SK-N-MC (cell line): ENCODE results near the gene KLK13.

ENCODE experiments used
- DNase-seq: peaks from one replicate; pipeline ENCODE4 v3.0.0-alpha.2; 2011; ENCODE audit warnings: low read depth, low spot score
- H3K27ac ChIP-seq: fragments of 200-600 bp; sonication (generic); 2 replicates; pipeline ENCODE4 v1.5.1; 2016; ENCODE audit warnings: mixed run types
- H3K36me3 ChIP-seq: fragments of 200-600 bp; sonication (generic); 2 replicates; pipeline ENCODE4 v1.6.1; 2017; ENCODE audit warnings: antibody characterized with exemption, low read length, mixed read lengths; ENCODE audit not compliant: insufficient read depth
- H3K4me3 ChIP-seq: fragments of 200-600 bp; sonication (generic); 2 replicates; pipeline ENCODE4 v1.5.1; 2016
- H3K9ac ChIP-seq: fragments of 200-600 bp; sonication (generic); 2 replicates; pipeline ENCODE4 v1.8.0; 2017; ENCODE audit warnings: mixed run types, mixed read lengths; ENCODE audit not compliant: insufficient read length
- H3K9me3 ChIP-seq: fragments of 200-600 bp; sonication (generic); 2 replicates; pipeline ENCODE4 v1.6.1; 2017; ENCODE audit warnings: low read depth, mild to moderate bottlenecking, antibody characterized with exemption, low read length, moderate library complexity, mixed read lengths
- EZH2 ChIP-seq: fragments of 200-600 bp; sonication (generic); IDR thresholded peaks from one replicate; pipeline ENCODE4 v1.6.1; 2017; ENCODE audit warnings: antibody characterized with exemption
- FOXP2 ChIP-seq: optimal IDR thresholded peaks from 2 replicates; pipeline ENCODE3; 2011; ENCODE audit warnings: mild to moderate bottlenecking, moderate library complexity; ENCODE audit not compliant: insufficient read depth; ENCODE audit errors: extremely low read length, control extremely low read depth
- POLR2AphosphoS5 ChIP-seq: IDR thresholded peaks from 2 replicates; pipeline ENCODE4 v1.6.1; 2012; ENCODE audit warnings: mild to moderate bottlenecking, low read depth, low read length, borderline replicate concordance

The KLK13 gene, protein sequence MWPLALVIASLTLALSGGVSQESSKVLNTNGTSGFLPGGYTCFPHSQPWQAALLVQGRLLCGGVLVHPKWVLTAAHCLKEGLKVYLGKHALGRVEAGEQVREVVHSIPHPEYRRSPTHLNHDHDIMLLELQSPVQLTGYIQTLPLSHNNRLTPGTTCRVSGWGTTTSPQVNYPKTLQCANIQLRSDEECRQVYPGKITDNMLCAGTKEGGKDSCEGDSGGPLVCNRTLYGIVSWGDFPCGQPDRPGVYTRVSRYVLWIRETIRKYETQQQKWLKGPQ

DNA sequence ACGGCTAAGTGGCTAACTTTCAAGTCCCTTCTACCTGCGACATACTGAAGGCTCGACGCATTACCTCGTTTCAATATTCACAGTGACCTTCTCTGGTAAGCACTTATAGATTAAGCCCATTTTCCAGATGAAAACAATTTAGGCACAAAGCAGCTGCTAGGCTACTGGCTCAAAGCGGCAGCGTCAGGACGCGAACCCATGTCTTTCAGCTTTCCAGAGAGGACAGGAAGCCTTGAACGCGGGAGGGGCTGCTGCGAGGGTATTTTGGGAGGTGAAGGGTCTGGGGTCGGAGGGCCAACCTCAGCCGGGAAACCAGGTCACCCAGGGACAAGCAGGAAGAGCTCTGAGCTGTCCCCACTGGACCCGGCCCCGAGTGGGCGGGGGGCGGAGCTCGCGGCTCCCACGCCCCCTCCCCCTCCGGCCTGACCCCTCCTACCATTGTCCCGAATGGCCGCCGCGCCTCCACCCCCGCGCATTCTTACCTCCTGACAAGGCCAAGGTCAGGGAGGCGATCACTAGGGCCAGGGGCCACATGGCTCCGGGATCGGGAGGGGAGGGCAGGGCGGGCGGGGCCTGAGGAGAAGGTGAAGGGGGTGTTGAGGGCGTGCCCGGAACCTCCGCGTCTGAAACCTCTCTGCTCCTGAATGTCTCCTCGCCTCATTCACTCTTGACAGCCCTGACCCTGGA, at the start of gene KLK13:
KLK13 (minus strand) TSS at position 559 of the 687 bp plus-strand sequence; CDS start at position 534, 25 bp downstream.
- DNase-seq, result no peak
- Histone ChIP-seq H3K36me3 (no peaks in the 10 kb centered on the region), H3K9ac (no peak within 1 kb of the TSS), H3K4me3 (no peak within 1 kb of the TSS), H3K27ac (no peak within 1 kb of the TSS), H3K9me3 (no peaks in the 10 kb centered on the region)
- TF ChIP-seq EZH2, result no peak
- no peak for TF ChIP-seq FOXP2
- TF ChIP-seq POLR2AphosphoS5, result no peak

DNA sequence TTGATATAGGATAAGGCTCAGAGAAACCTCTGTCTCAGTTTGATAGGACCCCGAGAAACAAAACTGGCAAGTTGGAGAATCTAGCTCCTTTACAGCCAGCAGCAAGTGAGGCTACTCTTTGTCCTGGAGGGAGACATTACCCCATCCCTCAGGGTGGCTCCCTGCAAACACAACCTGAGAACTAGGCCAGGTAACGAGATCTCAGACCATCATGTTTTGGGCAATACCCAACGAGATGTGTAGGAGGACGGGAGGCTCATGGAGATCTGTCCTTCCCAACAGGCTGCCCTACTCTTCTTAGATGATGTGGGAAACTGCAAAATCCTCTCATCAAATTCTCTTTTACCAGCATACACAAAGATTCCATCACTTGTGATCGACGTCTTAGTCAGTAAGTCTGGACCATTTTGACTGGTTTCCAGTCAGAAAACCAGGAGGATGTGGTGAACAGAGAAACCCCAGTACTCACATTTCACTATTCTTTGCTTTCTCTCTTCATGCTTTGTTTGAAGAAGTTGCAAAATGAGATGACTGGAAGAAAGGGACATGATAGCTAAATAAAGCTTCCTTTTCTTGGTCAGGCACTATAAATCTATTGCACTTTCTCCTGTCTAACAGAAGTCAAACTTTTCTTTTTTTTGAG, 49.3 kb upstream of the KLK13 start:
- Histone ChIP-seq H3K9ac (no peak overlapping the region), H3K27ac (no peak overlapping the region), H3K36me3 (no peaks in the 10 kb centered on the region), H3K4me3 (no peak overlapping the region), H3K9me3 (no peaks in the 10 kb centered on the region)
- no peak for TF ChIP-seq POLR2AphosphoS5
- TF ChIP-seq EZH2, result no peak
- no peak for TF ChIP-seq FOXP2
- DNase-seq, result no peak

- Histone ChIP-seq H3K4me3 (no peak overlapping the region), H3K27ac (no peak overlapping the region), H3K9ac (no peak overlapping the region), H3K9me3 (no peaks in the 10 kb centered on the region), H3K36me3 (no peaks in the 10 kb centered on the region)
- DNase-seq, result no peak
- TF ChIP-seq POLR2AphosphoS5 (no peak), FOXP2 (no peak), EZH2 (no peak)
Measured at GRCh38 chr19:51111606-51112005, 46.7 kb upstream of the KLK13 start.

GRCh38 chr19:51110666-51110971, 45.7 kb upstream of the KLK13 start:
- Histone ChIP-seq H3K36me3 (no peaks in the 10 kb centered on the region; the same call in 1 of the 2 replicates), H3K9me3 (no peaks in the 10 kb centered on the region), H3K27ac (no peak overlapping the region), H3K4me3 (no peak overlapping the region), H3K9ac (no peak overlapping the region)
- TF ChIP-seq POLR2AphosphoS5 (no peak), EZH2 (no peak), FOXP2 (no peak)
- DNase-seq, result no peak

DNA sequence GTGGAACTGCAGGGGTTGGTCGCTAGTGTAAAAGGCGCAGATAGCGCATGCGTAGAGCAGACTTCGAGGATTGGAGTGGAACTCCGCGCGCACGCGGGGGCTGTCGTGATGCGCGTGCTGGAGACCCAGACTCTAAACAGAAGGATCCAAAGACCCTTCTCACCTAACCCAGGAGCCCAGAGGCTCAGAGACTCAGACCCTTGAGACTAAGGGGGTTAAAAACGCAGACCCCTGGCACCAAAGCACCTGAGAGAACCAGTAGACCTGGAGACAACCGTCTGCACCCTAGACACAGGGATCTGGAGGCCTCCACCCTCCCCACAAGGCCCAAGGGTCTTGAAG, 43.9 kb upstream of the KLK13 start:
- Histone ChIP-seq H3K9me3 (no peaks in the 10 kb centered on the region), H3K4me3 (peak overlapping the region; percentile 92), H3K27ac (no peak overlapping the region), H3K36me3 (peaks cover 2% of the 10 kb centered on the region; the same call in 1 of the 2 replicates), H3K9ac (no peak overlapping the region)
- no peak for TF ChIP-seq POLR2AphosphoS5
- TF ChIP-seq FOXP2, result no peak
- no peak for TF ChIP-seq EZH2
- no peak for DNase-seq

DNA sequence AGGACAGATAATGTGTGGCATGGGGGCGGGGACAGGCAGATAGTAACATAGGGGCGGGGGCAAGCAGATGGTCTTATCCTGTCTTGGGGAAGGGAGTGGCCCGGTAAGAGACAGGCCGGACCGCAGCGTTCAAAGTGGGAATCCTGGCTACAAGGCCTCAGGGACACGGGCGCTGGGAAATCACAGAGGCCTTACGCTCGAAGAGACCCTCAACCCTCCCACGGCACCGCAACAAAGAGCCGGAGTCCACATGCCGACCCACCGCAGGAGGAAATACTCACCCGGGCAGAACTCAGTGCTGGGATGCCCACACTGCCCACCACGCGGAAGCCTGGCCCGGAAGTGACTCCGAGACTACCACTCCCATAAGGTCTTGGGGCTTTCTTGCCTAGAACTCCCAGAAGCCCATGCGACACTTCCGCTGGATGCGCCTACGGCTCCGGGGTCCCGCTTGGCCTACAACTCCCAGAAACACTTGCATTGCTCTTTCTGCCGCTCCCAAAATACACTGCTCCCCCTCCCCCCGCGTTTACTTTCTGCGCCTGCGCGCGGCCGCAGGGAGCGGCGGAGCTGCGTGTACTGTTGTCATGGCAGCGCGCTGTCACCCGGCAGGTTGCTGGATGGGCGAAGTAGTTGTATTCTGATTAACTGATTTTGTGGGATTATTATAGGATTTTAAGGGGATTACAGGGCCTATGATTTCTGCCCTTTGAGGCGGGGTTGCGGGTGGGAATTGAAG, 43.3 kb upstream of the KLK13 start, which contains the start of gene CTU1:
CTU1 (minus strand) TSS at position 344 of the 739 bp plus-strand sequence. CDS start 3,840 bp downstream, outside the sequence.
- H3K36me3 ChIP-seq, result peaks cover 6% of the 10 kb centered on the region; the same call in 1 of the 2 replicates
- DNase-seq, result peak; percentile 97
- no peak within 1 kb of the TSS for H3K27ac ChIP-seq
- H3K9ac ChIP-seq, result peak within 1 kb of the TSS; percentile 75
- TF ChIP-seq EZH2, result no peak
- peak; percentile 86 for TF ChIP-seq FOXP2
- TF ChIP-seq POLR2AphosphoS5, result peak; percentile 87
- no peaks in the 10 kb centered on the region for H3K9me3 ChIP-seq
- H3K4me3 ChIP-seq, result peak within 1 kb of the TSS; percentile 92

- Histone ChIP-seq H3K9ac (peak overlapping the region; percentile 75), H3K36me3 (peaks cover 12% of the 10 kb centered on the region; the same call in 1 of the 2 replicates), H3K9me3 (no peaks in the 10 kb centered on the region), H3K27ac (no peak overlapping the region), H3K4me3 (peak overlapping the region; percentile 92)
- TF ChIP-seq FOXP2, result no peak
- DNase-seq, result no peak
Measured at GRCh38 chr19:51107406-51108065, 42.6 kb upstream of the KLK13 start.

- Histone ChIP-seq H3K36me3 (peaks cover 22% of the 10 kb centered on the region; the same call in 1 of the 2 replicates), H3K27ac (no peak overlapping the region), H3K9me3 (no peaks in the 10 kb centered on the region), H3K4me3 (no peak overlapping the region), H3K9ac (no peak overlapping the region)
- no peak for DNase-seq
- TF ChIP-seq POLR2AphosphoS5 (no peak), FOXP2 (no peak), EZH2 (no peak)
Measured at GRCh38 chr19:51103926-51104341, 39.0 kb upstream of the KLK13 start.

GRCh38 chr19:51102991-51103390, 38.1 kb upstream of the KLK13 start:
- Histone ChIP-seq H3K9me3 (no peaks in the 10 kb centered on the region), H3K4me3 (no peak overlapping the region), H3K27ac (no peak overlapping the region), H3K9ac (no peak overlapping the region), H3K36me3 (peaks cover 23% of the 10 kb centered on the region; the same call in 1 of the 2 replicates)
- DNase-seq, result no peak
- no peak for TF ChIP-seq POLR2AphosphoS5
- no peak for TF ChIP-seq EZH2
